IMR-90 (cell line): ENCODE results near the gene UNC13C.

ENCODE experiments used
- BHLHE40 ChIP-seq: fragments of 150-350 bp; IDR thresholded peaks from 2 replicates; pipeline ENCODE4 v1.6.1; 2016; ENCODE audit warnings: mild to moderate bottlenecking, low read depth, low read length
- CEBPB ChIP-seq: IDR thresholded peaks from 2 replicates; pipeline ENCODE4 v1.6.1; 2012; ENCODE audit warnings: low read depth, low read length, improper control_type of control experiment
- MAFK ChIP-seq: IDR thresholded peaks from 2 replicates; pipeline ENCODE4 v1.6.1; 2012; ENCODE audit warnings: low read depth, low read length, improper control_type of control experiment
- MAZ ChIP-seq: IDR thresholded peaks from 2 replicates; pipeline ENCODE4 v1.6.1; 2012; ENCODE audit warnings: low read depth, mild to moderate bottlenecking, low read length, improper control_type of control experiment, moderate library complexity, borderline replicate concordance
- MXI1 ChIP-seq: IDR thresholded peaks from 2 replicates; pipeline ENCODE4 v1.6.1; 2012; ENCODE audit warnings: low read depth, mild to moderate bottlenecking, low read length, moderate library complexity, borderline replicate concordance
- RFX5 ChIP-seq: IDR thresholded peaks from 2 replicates; pipeline ENCODE4 v1.8.0; 2012; ENCODE audit warnings: low read depth, mild to moderate bottlenecking, low read length, moderate library complexity
- SMC3 ChIP-seq: fragments of 150-350 bp; IDR thresholded peaks from 2 replicates; pipeline ENCODE4 v1.6.1; 2016; ENCODE audit warnings: low read depth, mild to moderate bottlenecking, antibody characterized with exemption, low read length, moderate library complexity
- TF ChIP-seq, protein P1 (sequence below): conservative IDR thresholded peaks from 2 replicates; pipeline ENCODE4 v1.5.1; 2012; ENCODE audit warnings: mild to moderate bottlenecking, low read depth, low read length, improper control_type of control experiment
- TF ChIP-seq, protein P2 (sequence below): fragments of 150-350 bp; IDR thresholded peaks from 2 replicates; pipeline ENCODE4 v1.6.1; 2016; ENCODE audit warnings: low read depth, mild to moderate bottlenecking, low read length, moderate library complexity, borderline replicate concordance

DNA sequence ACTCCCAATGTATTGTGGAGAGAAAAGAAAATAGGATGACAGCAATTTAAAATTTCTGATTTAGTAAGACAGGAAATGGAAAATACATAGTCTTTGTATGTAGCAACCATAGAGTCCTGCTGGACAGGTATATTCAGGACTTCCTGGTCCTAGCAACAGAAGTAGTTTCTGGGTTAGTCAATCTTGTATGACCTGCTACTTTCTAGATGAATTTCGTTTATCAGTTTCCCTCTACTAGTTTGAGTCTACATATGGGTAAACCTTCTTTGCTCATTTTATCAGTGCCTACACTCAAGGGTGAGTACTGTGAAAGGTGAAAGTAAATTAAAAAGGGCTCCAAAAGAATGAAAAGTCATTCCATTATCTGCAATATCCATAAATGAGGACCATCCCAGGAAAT, 309.8 kb downstream of the UNC13C start:
- no peak for TF ChIP-seq MAFK
- TF ChIP-seq, protein P1, sequence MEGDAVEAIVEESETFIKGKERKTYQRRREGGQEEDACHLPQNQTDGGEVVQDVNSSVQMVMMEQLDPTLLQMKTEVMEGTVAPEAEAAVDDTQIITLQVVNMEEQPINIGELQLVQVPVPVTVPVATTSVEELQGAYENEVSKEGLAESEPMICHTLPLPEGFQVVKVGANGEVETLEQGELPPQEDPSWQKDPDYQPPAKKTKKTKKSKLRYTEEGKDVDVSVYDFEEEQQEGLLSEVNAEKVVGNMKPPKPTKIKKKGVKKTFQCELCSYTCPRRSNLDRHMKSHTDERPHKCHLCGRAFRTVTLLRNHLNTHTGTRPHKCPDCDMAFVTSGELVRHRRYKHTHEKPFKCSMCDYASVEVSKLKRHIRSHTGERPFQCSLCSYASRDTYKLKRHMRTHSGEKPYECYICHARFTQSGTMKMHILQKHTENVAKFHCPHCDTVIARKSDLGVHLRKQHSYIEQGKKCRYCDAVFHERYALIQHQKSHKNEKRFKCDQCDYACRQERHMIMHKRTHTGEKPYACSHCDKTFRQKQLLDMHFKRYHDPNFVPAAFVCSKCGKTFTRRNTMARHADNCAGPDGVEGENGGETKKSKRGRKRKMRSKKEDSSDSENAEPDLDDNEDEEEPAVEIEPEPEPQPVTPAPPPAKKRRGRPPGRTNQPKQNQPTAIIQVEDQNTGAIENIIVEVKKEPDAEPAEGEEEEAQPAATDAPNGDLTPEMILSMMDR: no peak
- no peak for TF ChIP-seq MAZ
- no peak for TF ChIP-seq MXI1
- TF ChIP-seq RFX5: no peak
- TF ChIP-seq CEBPB: no peak
- no peak for TF ChIP-seq BHLHE40
- TF ChIP-seq, protein P2, sequence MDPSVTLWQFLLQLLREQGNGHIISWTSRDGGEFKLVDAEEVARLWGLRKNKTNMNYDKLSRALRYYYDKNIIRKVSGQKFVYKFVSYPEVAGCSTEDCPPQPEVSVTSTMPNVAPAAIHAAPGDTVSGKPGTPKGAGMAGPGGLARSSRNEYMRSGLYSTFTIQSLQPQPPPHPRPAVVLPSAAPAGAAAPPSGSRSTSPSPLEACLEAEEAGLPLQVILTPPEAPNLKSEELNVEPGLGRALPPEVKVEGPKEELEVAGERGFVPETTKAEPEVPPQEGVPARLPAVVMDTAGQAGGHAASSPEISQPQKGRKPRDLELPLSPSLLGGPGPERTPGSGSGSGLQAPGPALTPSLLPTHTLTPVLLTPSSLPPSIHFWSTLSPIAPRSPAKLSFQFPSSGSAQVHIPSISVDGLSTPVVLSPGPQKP: no peak
- TF ChIP-seq SMC3: no peak
